8988T (cell line): ENCODE measurements around the gene HTR1D.
"Not testable (repeated sequence)": the region's sequence is repeated elsewhere in the genome, so short reads cannot be mapped to it uniquely, and the experiment has no call there.

Experiments
- DNase-seq: peaks from one replicate; pipeline ENCODE4 v3.0.0; 2011

Gene HTR1D, protein sequence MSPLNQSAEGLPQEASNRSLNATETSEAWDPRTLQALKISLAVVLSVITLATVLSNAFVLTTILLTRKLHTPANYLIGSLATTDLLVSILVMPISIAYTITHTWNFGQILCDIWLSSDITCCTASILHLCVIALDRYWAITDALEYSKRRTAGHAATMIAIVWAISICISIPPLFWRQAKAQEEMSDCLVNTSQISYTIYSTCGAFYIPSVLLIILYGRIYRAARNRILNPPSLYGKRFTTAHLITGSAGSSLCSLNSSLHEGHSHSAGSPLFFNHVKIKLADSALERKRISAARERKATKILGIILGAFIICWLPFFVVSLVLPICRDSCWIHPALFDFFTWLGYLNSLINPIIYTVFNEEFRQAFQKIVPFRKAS

DNA sequence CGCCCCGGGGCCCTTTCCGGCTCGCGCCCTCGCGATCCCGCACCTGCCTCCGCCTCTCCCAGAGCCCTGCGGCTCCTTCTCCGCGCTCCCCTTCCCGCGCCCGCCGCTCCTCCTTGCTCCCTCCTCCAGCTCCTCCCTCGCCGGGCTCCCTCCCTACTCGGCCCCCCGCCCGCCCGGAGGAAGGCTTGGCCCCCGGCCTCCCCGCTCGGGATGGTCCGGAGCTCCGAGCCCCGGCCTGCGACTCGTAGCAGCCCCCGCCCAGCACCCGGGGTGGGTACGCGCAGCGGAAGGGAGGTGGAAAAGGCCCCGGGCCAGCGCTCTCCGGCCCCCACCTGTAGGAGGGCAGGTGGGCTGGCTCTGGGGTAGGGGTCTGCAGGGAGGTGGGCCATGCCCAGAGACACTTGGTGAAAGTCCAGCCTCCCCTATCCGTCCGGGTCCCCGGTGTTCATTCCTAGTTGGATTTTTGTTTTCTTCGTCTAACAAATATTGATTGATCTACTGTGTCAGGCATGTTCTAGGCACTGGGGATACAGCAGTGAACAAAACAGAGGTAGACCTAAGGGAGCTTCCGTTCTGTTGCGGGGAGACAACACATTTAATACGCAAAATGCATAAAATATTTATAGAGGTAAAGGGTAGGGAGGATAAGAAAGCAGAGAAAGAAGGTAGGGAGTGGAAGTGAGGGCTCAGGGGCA lies at the start of gene HTR1D:
Gene HTR1D (minus strand): TSS at position 82 of the 695 bp plus-strand sequence. CDS start 23,283 bp downstream, outside the sequence.
- no peak for DNase-seq

- no peak for DNase-seq
These were observed 46.1 kb upstream of the HTR1D start for GRCh38 chr1:23263380-23263887.

- not testable (repeated sequence) for DNase-seq
These were observed 40.8 kb upstream of the HTR1D start for GRCh38 chr1:23258082-23258481.

DNA sequence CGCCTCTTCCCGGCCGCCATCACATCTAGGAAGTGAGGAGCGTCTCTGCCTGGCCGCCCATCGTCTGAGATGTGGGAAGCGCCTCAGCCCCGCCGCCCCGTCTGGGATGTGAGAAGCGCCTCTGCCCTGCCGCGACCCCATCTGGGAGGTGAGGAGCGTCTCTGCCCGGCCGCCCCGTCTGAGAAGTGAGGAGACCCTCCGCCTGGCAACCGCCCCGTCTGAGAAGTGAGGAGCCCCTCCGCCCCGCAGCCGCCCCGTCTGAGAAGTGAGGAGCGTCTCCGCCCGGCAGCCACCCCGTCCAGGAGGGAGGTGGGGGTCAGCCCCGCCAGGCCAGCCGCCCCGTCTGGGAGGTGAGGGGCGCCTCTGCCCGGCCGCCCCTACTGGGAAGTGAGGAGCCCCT lies 40.1 kb upstream of the HTR1D start:
- DNase-seq = not testable (repeated sequence)

DNA sequence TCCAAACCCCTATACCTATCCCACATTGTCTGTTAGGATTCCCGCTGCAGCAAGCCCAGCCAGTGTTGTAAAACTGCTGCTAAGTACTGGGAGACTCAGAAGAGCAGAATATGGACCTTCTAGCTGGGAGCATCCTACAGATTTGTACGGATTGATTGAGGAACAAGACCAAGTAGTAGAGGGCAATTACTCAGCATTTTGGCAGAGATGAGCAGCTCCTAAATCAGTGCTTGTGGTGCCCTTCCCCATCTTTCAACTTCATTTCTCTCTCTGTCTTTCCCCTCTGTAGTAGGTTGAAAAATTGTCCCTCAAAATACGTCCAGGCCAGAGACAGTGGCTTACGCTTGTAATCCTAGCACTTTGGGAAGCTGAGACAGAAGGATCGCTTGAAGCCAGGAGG lies 37.3 kb upstream of the HTR1D start:
- DNase-seq = no peak

- no peak for DNase-seq
These were observed 34.5 kb upstream of the HTR1D start for GRCh38 chr1:23251812-23252211.

GRCh38 chr1:23249787-23250454 lies 32.6 kb upstream of the HTR1D start:
- no peak for DNase-seq

DNA sequence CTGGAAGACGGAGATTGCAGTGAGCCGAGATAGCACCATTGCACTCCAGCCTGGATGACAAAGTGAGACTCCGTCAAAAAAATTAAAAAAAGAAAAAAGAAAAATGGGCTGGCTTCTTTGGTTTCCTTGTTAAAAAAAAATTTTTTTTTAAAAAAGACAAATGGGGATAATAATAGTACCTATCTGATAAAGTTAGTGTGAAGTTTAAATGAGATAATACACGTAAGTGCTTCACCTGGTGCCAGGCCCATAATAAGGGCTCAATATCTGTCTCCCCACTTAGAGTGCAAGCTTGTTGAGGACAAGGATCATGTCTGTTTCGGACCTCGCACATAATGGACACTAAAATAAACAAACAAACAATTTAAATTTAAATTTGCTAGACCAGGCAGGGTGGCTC lies 30.0 kb upstream of the HTR1D start:
- DNase-seq = no peak

DNA sequence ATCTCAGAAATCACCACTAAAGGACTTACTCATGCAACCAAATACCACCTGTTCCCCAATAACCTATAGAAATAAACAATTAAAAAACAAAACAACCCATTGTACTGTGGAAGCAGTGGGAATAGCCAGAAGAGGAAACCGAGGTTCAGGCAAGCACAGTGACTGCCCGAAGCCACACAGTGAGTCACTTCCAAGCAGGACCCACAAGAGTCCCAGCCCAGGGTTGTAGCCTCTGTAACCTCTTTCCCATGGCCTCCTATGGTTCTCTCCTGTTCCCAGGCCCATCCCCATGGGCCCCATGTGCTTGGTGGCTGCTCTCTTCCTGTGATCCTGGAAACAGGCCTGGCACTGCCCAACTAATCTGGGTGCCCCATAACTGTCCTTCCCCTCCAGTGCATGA lies 29.0 kb upstream of the HTR1D start:
- no peak for DNase-seq

GRCh38 chr1:23244256-23244761 lies 27.0 kb upstream of the HTR1D start:
- DNase-seq = no peak

DNA sequence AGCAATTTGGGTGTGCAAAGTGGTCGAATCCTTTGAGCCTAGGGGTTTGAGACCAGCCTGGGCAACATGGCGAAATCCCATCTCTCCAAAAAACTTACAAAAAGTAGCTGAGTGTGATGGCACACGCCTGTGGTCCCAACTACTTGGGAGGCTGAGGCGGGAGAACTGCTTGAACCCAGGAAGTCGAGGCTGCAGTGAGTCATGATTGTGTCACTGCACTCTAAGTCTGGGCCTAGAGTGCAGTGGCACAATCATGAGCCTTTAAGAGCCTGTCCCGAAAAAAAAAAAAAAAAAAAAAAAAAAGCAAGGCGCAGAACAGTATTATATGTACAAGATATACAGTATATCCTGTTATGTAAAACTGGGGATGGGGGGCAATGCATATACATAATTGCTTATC lies 25.1 kb upstream of the HTR1D start:
- DNase-seq = no peak

DNA sequence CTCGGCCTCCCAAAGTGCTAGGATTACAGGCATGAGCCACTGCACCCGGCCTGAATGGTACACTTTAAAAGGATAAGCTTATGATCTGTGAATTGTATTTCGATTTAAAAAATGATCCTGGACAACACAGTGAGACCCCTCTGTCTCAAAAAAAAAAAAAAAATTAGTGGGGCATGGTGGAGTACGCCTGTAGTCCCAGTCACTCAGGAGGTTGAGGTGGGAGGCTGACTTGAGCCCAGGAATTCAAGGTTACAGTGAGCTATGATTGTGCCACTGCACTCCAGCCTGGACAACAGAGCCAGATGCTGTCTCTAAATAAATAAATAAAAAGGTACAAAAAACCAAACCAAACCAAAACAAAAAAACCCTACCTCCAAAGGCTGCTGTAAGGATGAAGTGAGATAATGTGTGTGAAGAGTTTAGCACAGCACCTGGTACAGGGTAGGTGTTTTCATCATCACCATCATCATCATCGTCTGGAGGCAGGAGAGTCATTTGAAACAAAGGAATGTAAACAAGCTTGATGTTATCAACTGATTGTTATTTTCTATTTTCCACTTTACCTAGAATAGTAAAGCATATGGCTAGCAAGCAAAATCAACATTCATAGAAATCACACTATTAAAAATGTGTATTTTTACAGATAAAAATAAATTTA lies 22.5 kb upstream of the HTR1D start:
- no peak for DNase-seq

GRCh38 chr1:23238565-23238964 lies 21.3 kb upstream of the HTR1D start:
- DNase-seq = no peak

- DNase-seq = no peak
These were observed 20.2 kb upstream of the HTR1D start for GRCh38 chr1:23237508-23237907.

- DNase-seq = no peak
These were observed 10.5 kb upstream of the HTR1D start for GRCh38 chr1:23227806-23228205.

GRCh38 chr1:23224739-23225648 lies 7.7 kb upstream of the HTR1D start:
- DNase-seq = no peak

DNA sequence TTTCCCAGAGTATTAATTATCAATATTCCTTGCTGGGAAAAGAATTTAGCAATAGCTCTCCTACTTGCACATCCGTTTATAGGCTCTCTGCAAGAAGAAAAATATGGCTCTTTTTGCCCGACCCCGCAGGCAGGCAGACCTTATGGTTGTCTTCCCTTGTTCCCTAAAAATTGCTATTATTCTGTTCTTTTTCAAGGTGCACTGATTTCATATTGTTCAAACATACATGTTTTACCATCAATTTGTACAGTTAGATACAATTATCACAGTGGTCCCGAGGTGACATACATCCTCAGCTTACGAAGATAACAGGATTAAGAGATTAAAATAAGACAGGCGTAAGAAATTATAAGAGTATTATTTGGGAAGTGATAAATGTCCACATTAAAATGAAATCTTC lies 6.7 kb upstream of the HTR1D start:
- not testable (repeated sequence) for DNase-seq

DNA sequence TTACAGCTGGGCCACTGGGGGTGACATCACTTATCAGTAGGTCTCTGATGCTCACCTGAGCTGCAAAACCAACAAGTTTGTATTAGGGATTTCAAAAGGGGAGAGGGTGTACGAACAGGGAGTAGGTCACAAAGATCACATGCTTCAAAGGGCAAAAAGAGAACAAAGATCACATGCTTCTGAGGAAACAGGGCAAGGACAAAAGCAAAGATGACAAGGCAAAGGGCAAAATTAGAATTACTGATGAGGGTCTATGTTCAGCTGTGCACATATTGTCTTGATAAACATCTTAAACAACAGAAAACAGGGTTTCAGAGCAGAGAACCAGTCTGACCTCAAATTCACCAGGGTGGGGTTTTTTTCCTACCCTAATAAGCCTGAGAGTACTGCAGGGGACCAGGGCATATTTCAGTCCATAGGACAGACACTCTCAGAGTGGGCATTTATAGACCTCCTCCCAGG lies 6.2 kb upstream of the HTR1D start:
- DNase-seq = not testable (repeated sequence)

DNA sequence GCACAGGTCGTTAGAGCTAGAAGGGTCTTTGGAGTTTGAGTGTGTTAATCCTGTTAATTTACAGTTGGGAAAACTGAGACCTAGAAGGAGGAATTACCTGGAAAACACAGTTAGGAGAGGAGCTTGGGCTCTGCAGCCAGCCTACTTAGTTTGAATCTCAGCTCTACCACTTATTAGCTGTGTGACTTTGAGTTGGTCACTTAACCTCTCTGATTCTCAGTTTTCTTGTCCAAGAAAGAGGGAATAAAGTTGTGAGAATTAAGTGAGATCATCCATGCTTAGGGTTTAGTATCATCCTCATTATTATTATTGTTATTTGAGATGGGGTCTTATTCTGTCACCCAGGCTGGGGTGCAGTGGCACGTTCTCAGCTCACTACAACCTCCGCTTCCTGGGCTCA lies 5.4 kb upstream of the HTR1D start:
- no peak for DNase-seq

DNA sequence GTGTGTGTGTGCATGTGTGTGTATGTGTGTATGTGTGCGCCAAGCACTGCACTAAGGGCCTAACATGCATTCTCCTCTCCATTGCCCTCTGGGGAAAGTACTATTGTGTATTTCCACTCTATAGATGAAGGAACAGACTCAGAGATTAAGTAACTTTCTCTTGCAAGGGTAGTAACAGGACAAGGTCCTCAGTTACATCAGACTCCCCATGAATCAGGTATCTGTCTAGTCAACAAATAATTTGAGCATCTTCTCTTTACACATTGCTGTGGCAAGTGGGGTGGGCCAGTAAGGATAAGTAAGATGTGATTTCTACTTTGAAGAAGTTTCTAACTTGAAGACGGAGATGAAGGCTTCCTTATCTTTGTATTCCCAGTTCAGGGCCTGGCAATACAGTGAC lies 5.0 kb upstream of the HTR1D start:
- DNase-seq = no peak

DNA sequence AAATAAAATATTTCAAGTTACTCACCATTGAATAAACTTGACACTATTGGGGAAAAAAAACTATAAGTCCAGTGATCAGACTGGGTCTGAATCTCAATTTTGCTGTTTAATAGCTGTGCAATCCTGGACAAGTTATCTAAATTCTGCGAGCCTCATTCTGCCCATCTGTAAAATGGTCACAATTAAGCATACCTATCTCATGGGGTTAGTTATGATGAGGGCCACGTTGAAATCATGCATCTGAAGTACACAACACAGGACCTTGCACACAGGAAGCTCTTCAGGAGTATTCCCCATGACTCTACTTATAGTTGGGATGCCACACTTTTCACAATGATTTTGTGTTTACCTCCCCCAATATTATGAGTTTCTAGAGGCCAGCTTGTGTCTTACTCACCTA lies 3.8 kb upstream of the HTR1D start:
- DNase-seq = no peak
